Ovary (tissue), 9 donors: Measurements from ENCODE around the gene PEX14. TPM values are rescaled to one million over a fixed set of nuclear protein-coding genes. Genes with fewer than 3 reads are reported as not detected.

ENCODE experiments used
- DNase-seq, 5 donors: peaks; one replicate each; pipeline ENCODE4 v3.0.0-alpha.2; 2019 to 2020
- H3K27ac ChIP-seq, 2 donors: fragments of 200-600 bp; one replicate each; pipeline versions ENCODE4 v1.5.1 to v1.8.0; 2019 to 2022
- H3K27me3 ChIP-seq: fragments of 200-600 bp; one replicate; pipeline ENCODE4 v1.8.0; 2022
- H3K36me3 ChIP-seq: fragments of 200-600 bp; sonication (generic); one replicate; pipeline ENCODE4 v1.5.1; 2019
- H3K4me1 ChIP-seq: one replicate; pipeline ENCODE4 v1.8.1; 2013; ENCODE audit warnings: mild to moderate bottlenecking, moderate library complexity; ENCODE audit not compliant: insufficient read depth
- H3K4me3 ChIP-seq: fragments of 200-600 bp; sonication (generic); one replicate; pipeline ENCODE4 v1.5.1; 2017
- H3K9me3 ChIP-seq, 2 donors: fragments of 200-600 bp in 1 of 2; sonication (generic) in 1 of 2; one replicate each; pipeline versions ENCODE4 v1.5.1 to v1.8.1; 2013 to 2019; ENCODE audit warnings: mild to moderate bottlenecking in 1 of 2, moderate library complexity in 1 of 2
- CTCF ChIP-seq, 3 donors: fragments of 450-650 bp in 2 of 3; fragments of 200-600 bp in 1 of 3; IDR thresholded peaks; one replicate each; pipeline versions ENCODE4 v1.5.1 to v1.8.0; 2016 to 2022; ENCODE audit warnings: antibody characterized with exemption in 3 of 3, mild to moderate bottlenecking in 1 of 3
- EP300 ChIP-seq: sonication (generic); formaldehyde crosslinking; IDR thresholded peaks from one replicate; pipeline ENCODE4 v1.6.1; 2017; ENCODE audit warnings: antibody characterized with exemption
- POLR2A ChIP-seq: fragments of 450-650 bp; IDR thresholded peaks from one replicate; pipeline ENCODE4 v1.6.1; 2017; ENCODE audit warnings: antibody characterized with exemption, mild to moderate bottlenecking, moderate library complexity
- WGBS, 3 donors: extraction: QIAGEN DNeasy Blood & Tissue Kit in 1 of 3; methylation state at CpG; one replicate each; pipeline versions ENCODE4 v1.1.5 to v1.1.7; 2013 to 2017; 5-methylcytosine and 5-hydroxymethylcytosine counted together
- intact Hi-C, 4 donors: fragments of 100-400 bp; cut with DNase I; formaldehyde crosslinking; loops; one replicate each; pipeline versions ENCODE4 v1.11.0 to v1.15.1; 2022 to 2023
- polyA plus RNA-seq, 2 donors: library from polyadenylated mRNA; stranded (reverse); fragments of 200-250 nt in 1 of 2; fragments of 350-450 nt in 1 of 2; fragmentation: Illumina TruSeq in 1 of 2; extraction: RNeasy Lipid Tissue Mini Kit (QIAGEN cat#74804) in 1 of 2; gene quantifications; one replicate each; pipeline ENCODE4 v1.2.3, GENCODE V29; 2013 to 2014
- total RNA-seq, 7 donors: library from RNA; depleted of rRNA in 2 of 7; stranded (reverse); fragments of >200 nt in 2 of 7; fragmentation: NEBNext Ultra II Directional in 3 of 7; extraction: Animal tissue kit (Norgen Biotek cat#: 25700) in 3 of 7; gene quantifications; one replicate each; pipeline versions ENCODE4 v1.1.0 to v1.2.4, GENCODE V29; 2016 to 2023
- donor health status: DM: no; HTN: no; CAD: no; lungs with moderate emphysema.
- donor health status: DM: no; HTN: no; CAD: no.
- donor health status: Bipolar disorder and iron deficiency.
- donor health status: DM: yes; HTN: yes; CAD: no.
- donor health status: DM: no; HTN: no; CAD: no.
- donor health status: DM: yes; HTN: yes; CAD: no.

The PEX14 gene
- total and polyA plus RNA-seq, 9 donors: 3.3 to 22.9 (median 16.7) TPM

GRCh38 chr1:10575616-10576015 is 100.9 kb downstream of the PEX14 start:
- TF ChIP-seq CTCF (IDR thresholded peaks at IDR 0.05) (no peak), EP300 (no peak), POLR2A (no peak)
- Histone ChIP-seq H3K4me3 (no peak overlapping the region), H3K27me3 (no peaks in the 10 kb centered on the region), H3K27ac (no peak overlapping the region), H3K4me1 (no peaks in the 10 kb centered on the region), H3K9me3 (no peaks in the 10 kb centered on the region), H3K36me3 (no peaks in the 10 kb centered on the region)
- no peak for DNase-seq
- intact Hi-C loops: no loop called here
- WGBS, 3 donors: 4 to 12% (median 4%) methylated on average over 1 of the region's 1 CpG

- intact Hi-C loops: no loop called here
- Histone ChIP-seq H3K27ac (no peak overlapping the region), H3K4me3 (no peak overlapping the region), H3K36me3 (no peaks in the 10 kb centered on the region), H3K27me3 (no peaks in the 10 kb centered on the region), H3K4me1 (no peaks in the 10 kb centered on the region), H3K9me3 (no peaks in the 10 kb centered on the region)
- no peak for DNase-seq
- TF ChIP-seq CTCF (IDR thresholded peaks at IDR 0.05): no peak
- no peak for TF ChIP-seq EP300
- no peak for TF ChIP-seq POLR2A
- WGBS, 3 donors: 84 to 87% (median 84%) methylated on average over 4 of the region's 4 CpGs
These were observed 103.3 kb downstream of the PEX14 start for GRCh38 chr1:10578070-10578469.

GRCh38 chr1:10583641-10584040 is 108.9 kb downstream of the PEX14 start:
- intact Hi-C loops: no loop called here
- no peak for DNase-seq
- no peak for TF ChIP-seq CTCF (IDR thresholded peaks at IDR 0.05)
- no peak for TF ChIP-seq EP300
- no peak for TF ChIP-seq POLR2A
- Histone ChIP-seq H3K27me3 (no peaks in the 10 kb centered on the region), H3K27ac (no peak overlapping the region), H3K9me3 (no peaks in the 10 kb centered on the region), H3K4me1 (no peaks in the 10 kb centered on the region), H3K4me3 (no peak overlapping the region), H3K36me3 (no peaks in the 10 kb centered on the region)
- WGBS, 3 donors: 60 to 94% (median 73%) methylated on average over 3 of the region's 3 CpGs

- no peak overlapping the region for H3K4me3 ChIP-seq
- H3K4me1 ChIP-seq: no peaks in the 10 kb centered on the region
- no peak for TF ChIP-seq CTCF (IDR thresholded peaks at IDR 0.05)
- TF ChIP-seq POLR2A: no peak
- TF ChIP-seq EP300: no peak
- no peak overlapping the region for H3K27ac ChIP-seq
- H3K36me3 ChIP-seq: no peaks in the 10 kb centered on the region
- intact Hi-C loops: no loop called here
- H3K27me3 ChIP-seq: no peaks in the 10 kb centered on the region
- no peak for DNase-seq
- 96 to 100% (median 100%) methylated on average over 1 of the region's 1 CpG for WGBS, 3 donors
- H3K9me3 ChIP-seq: no peaks in the 10 kb centered on the region
These were observed 110.5 kb downstream of the PEX14 start for GRCh38 chr1:10585242-10585641.

- Histone ChIP-seq H3K27ac (no peak overlapping the region), H3K4me1 (no peaks in the 10 kb centered on the region), H3K27me3 (no peaks in the 10 kb centered on the region), H3K4me3 (no peak overlapping the region), H3K9me3 (no peaks in the 10 kb centered on the region), H3K36me3 (no peaks in the 10 kb centered on the region)
- 84 to 93% (median 91%) methylated on average over 5 of the region's 5 CpGs for WGBS, 3 donors
- intact Hi-C loops: no loop called here
- no peak for DNase-seq
- TF ChIP-seq CTCF (IDR thresholded peaks at IDR 0.05) (no peak), EP300 (no peak), POLR2A (no peak)
These were observed 111.4 kb downstream of the PEX14 start for GRCh38 chr1:10586125-10586524.
